ENCODE measurements around the gene SERINC5. TPM values are rescaled to one million over a fixed set of nuclear protein-coding genes. Genes with fewer than 3 reads are reported as not detected.

Gene SERINC5
- total and polyA plus RNA-seq, 2 donors (not counting 3 experiments of a cell fraction or from before 2014, with no cell fraction given), result 3.2 to 10.1 TPM

DNA sequence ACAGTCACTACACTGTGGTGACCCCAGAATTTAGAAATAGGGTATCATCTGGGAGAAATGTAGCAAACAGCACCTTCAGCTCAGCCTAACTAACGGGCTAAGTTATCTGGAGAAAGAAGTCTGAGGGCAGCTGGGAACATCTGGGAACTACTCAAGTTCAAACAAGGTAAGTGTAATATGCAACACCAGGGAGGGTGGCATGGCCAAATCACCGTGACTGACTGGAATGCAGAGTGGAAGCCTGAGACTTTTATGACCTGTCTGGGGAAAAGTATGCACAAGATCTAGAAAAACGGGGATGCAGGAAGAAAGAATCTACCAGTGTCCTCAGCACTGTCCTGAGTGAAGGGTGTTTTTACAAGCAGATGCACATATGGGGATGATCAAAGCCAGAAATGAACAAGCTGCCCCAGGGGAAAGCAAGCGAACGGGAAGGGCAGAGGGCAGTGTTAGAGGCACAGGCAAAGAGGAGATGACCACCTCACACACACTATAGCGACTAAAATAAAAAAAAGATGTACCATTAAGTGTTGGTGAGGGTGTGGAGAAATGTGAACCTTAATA lies 59.9 kb downstream of the SERINC5 start:
- intact Hi-C loops (cut with micrococcal nuclease) (no loop called here), dilution Hi-C loops (cut with MboI; ENCODE audit: extremely low pct_ligation_motif_present, low sequenced_read_pairs) (no loop called here)
- Histone ChIP-seq H4K20me1 (replicated peaks; ENCODE audit: control insufficient read depth, extremely low read depth, insufficient read depth, low read length) (no peaks in the 10 kb centered on the region), H2AFZ (ENCODE audit: low read depth, low read length) (no peak overlapping the region), H3K4me1 (ENCODE audit: control insufficient read depth, extremely low read depth, insufficient read depth, low read length) (no peaks in the 10 kb centered on the region), H3K4me3 (replicated peaks in 1 of 3; ENCODE audit: insufficient read depth in 1 of 3, low read depth in 1 of 3, low read length in 3 of 3) (no peak overlapping the region), H3K9me3 (replicated peaks; ENCODE audit: control insufficient read depth, insufficient read depth, low read length) (no peaks in the 10 kb centered on the region), H3K27ac (ENCODE audit: insufficient read depth, low read depth, low read length) (no peak overlapping the region), H3K9me1 (replicated peaks; ENCODE audit: control insufficient read depth, extremely low read depth, insufficient read depth, low read length) (no peaks in the 10 kb centered on the region), H3K9ac (replicated peaks; ENCODE audit: extremely low read depth, insufficient read depth, low read length) (no peak overlapping the region), H3K36me3 (ENCODE audit: control insufficient read depth in 2 of 2, extremely low read depth in 1 of 2, insufficient read depth in 2 of 2, low read length in 2 of 2) (no peaks in the 10 kb centered on the region), H3K27me3 (ENCODE audit: control insufficient read depth in 2 of 2, insufficient read depth in 2 of 2, low read length in 2 of 2) (no peaks in the 10 kb centered on the region), H3K79me2 (ENCODE audit: control insufficient read depth, insufficient read depth, low read length) (no peaks in the 10 kb centered on the region), H3K4me2 (ENCODE audit: insufficient read depth, low read length) (no peak overlapping the region)
- ChIA-PET POLR2A (no interaction called here), CTCF (no interaction called here)
- no TSS peak for BruUV-seq (replicated peaks)
- FAIRE-seq (no peak), DNase-seq (ENCODE audit: low read depth, low spot score) (no peak)
- TF ChIP-seq POLR2AphosphoS5 (IDR thresholded peaks at IDR 0.05; ENCODE audit: insufficient read depth, low read depth, low read length) (no peak), POLR2A (IDR thresholded peaks at IDR 0.05; ENCODE audit: low read depth, low read length) (no peak), FOS (IDR thresholded peaks at IDR 0.05; ENCODE audit: borderline replicate concordance, insufficient read depth, low read length) (no peak), EZH2 (IDR thresholded peaks at IDR 0.05; ENCODE audit: borderline replicate concordance, low read depth, low read length, severe bottlenecking) (no peak), GATA2 (IDR thresholded peaks at IDR 0.05; ENCODE audit: insufficient read depth, insufficient read length, low read depth, low read length) (no peak), MYC (IDR thresholded peaks at IDR 0.05; ENCODE audit: low read depth, low read length) (no peak), JUN (IDR thresholded peaks at IDR 0.05; ENCODE audit: borderline replicate concordance, insufficient read depth, insufficient read length, low read depth) (no peak)
- TF ChIP-seq, protein P1, sequence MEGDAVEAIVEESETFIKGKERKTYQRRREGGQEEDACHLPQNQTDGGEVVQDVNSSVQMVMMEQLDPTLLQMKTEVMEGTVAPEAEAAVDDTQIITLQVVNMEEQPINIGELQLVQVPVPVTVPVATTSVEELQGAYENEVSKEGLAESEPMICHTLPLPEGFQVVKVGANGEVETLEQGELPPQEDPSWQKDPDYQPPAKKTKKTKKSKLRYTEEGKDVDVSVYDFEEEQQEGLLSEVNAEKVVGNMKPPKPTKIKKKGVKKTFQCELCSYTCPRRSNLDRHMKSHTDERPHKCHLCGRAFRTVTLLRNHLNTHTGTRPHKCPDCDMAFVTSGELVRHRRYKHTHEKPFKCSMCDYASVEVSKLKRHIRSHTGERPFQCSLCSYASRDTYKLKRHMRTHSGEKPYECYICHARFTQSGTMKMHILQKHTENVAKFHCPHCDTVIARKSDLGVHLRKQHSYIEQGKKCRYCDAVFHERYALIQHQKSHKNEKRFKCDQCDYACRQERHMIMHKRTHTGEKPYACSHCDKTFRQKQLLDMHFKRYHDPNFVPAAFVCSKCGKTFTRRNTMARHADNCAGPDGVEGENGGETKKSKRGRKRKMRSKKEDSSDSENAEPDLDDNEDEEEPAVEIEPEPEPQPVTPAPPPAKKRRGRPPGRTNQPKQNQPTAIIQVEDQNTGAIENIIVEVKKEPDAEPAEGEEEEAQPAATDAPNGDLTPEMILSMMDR (IDR thresholded peaks at IDR 0.05; ENCODE audit: extremely low read depth in 1 of 2, insufficient read depth in 1 of 2, low read depth in 1 of 2, low read length in 2 of 2), result no peak
- TF ChIP-seq, protein P2, sequence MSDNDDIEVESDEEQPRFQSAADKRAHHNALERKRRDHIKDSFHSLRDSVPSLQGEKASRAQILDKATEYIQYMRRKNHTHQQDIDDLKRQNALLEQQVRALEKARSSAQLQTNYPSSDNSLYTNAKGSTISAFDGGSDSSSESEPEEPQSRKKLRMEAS (IDR thresholded peaks at IDR 0.05; ENCODE audit: insufficient read depth, insufficient read length), result no peak

Data from endothelial cell of umbilical vein (primary cell).